Fibroblast of lung (primary cell): ENCODE measurements around the gene FAM131A.

ENCODE experiments used
- CTCF ChIP-seq, 2 donors: IDR thresholded peaks in 1 of 2; conservative IDR thresholded peaks in 1 of 2; 1 replicate in 1 of 2; 2 replicates in 1 of 2; pipeline ENCODE4 v1.5.1; 2011 to 2012; ENCODE audit warnings: low read length in 2 of 2, control low read depth in 1 of 2, inconsistent platforms in 1 of 2, low read depth in 1 of 2, mild to moderate bottlenecking in 1 of 2
- EZH2 ChIP-seq: IDR thresholded peaks from 2 replicates; pipeline ENCODE4 v1.5.1; 2012; ENCODE audit warnings: low read length, control low read depth, mild to moderate bottlenecking; ENCODE audit errors: missing control alignments

GRCh38 chr3:184308744-184309143 is 28.7 kb upstream of the FAM131A start:
- no peak for TF ChIP-seq EZH2
- TF ChIP-seq CTCF (conservative IDR thresholded peaks at IDR 0.05 in 1 of 2, IDR thresholded peaks at IDR 0.05 in 1 of 2; ENCODE audit: low read depth in 1 of 2, low read length in 2 of 2): no peak
